Measurements from ENCODE around the gene STARD3.

The STARD3 gene

DNA sequence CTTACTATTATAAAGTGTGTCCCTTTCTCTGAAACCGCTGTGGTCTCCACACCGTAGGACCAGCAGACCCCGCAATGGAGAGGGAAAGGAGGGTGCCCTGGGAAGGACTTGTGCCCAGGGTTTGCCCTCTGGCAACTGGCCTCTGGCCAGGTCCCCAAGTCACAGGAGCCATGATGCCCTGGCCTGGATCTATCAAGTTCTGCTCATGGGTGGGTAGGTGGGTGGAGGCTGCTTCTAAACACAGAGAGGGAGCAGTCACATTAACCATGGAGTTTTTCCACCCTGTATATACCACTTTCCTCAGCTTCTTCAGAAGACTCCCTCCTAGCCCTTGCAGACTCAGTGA is 19.9 kb upstream of the STARD3 start:
- H3K27me3 ChIP-seq: peaks cover 100% of the 10 kb centered on the region
- no peaks in the 10 kb centered on the region for H3K9me3 ChIP-seq
- TF ChIP-seq CTCF (IDR thresholded peaks at IDR 0.05): no peak
- H3K27ac ChIP-seq: no peak overlapping the region
- H3K4me3 ChIP-seq (ENCODE audit: low read depth in 1 of 2, low read length in 1 of 2): no peak overlapping the region
- H3K36me3 ChIP-seq: no peaks in the 10 kb centered on the region
- peaks cover 1 to 17% of the 10 kb centered on the region in 2 experiments for H3K4me1 ChIP-seq (ENCODE audit: control insufficient read depth in 1 of 2, insufficient read depth in 1 of 2, low read depth in 1 of 2, low read length in 1 of 2)

GRCh38 chr17:39617446-39618245 is 19.3 kb upstream of the STARD3 start:
- Histone ChIP-seq H3K36me3 (no peaks in the 10 kb centered on the region), H3K4me3 (ENCODE audit: low read depth in 1 of 2, low read length in 1 of 2) (no peak overlapping the region), H3K27ac (no peak overlapping the region), H3K27me3 (peaks cover 95% of the 10 kb centered on the region), H3K9me3 (no peaks in the 10 kb centered on the region), H3K4me1 (ENCODE audit: control insufficient read depth in 1 of 2, insufficient read depth in 1 of 2, low read depth in 1 of 2, low read length in 1 of 2) (peaks cover 5 to 21% of the 10 kb centered on the region in 2 experiments)
- TF ChIP-seq CTCF (IDR thresholded peaks at IDR 0.05): no peak

DNA sequence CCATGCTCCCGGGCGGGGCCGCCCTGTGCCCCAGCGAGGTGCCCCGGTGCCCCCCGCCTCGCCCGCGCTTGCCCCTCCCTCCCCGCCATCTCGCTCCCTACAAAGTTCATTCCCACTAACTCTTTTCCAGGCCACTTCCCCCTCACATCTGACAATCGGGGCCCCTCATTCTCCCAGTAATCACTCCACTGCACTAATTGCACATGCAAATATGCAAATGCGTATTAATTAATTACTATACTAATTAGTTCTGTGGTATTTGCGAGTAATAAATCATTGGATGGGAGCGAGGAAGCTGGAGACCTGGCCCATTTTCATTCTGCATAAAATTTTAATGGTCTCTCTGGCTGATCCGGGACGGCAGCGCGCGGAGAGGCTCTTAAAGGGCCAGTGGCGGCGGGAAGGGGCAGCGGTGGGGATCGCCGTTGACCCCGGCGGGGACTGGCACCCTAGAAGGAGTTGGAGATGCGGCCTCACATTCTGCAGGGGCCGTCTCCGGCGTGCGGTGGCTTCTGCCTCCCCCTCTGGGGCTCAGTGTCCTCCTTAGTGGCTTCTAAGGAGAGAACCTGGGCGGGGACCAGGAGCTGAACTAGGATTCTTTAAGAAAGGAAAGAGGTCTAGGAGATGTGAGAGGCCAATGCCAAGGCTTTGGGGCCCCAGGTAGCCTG is 18.6 kb upstream of the STARD3 start:
- Histone ChIP-seq H3K27ac (no peak overlapping the region), H3K27me3 (peaks cover 88% of the 10 kb centered on the region), H3K9me3 (no peaks in the 10 kb centered on the region), H3K4me1 (ENCODE audit: control insufficient read depth in 1 of 2, insufficient read depth in 1 of 2, low read depth in 1 of 2, low read length in 1 of 2) (peaks cover 5 to 25% of the 10 kb centered on the region in 2 experiments), H3K36me3 (no peaks in the 10 kb centered on the region), H3K4me3 (ENCODE audit: low read depth in 1 of 2, low read length in 1 of 2) (no peak overlapping the region)
- TF ChIP-seq CTCF (IDR thresholded peaks at IDR 0.05): no peak

DNA sequence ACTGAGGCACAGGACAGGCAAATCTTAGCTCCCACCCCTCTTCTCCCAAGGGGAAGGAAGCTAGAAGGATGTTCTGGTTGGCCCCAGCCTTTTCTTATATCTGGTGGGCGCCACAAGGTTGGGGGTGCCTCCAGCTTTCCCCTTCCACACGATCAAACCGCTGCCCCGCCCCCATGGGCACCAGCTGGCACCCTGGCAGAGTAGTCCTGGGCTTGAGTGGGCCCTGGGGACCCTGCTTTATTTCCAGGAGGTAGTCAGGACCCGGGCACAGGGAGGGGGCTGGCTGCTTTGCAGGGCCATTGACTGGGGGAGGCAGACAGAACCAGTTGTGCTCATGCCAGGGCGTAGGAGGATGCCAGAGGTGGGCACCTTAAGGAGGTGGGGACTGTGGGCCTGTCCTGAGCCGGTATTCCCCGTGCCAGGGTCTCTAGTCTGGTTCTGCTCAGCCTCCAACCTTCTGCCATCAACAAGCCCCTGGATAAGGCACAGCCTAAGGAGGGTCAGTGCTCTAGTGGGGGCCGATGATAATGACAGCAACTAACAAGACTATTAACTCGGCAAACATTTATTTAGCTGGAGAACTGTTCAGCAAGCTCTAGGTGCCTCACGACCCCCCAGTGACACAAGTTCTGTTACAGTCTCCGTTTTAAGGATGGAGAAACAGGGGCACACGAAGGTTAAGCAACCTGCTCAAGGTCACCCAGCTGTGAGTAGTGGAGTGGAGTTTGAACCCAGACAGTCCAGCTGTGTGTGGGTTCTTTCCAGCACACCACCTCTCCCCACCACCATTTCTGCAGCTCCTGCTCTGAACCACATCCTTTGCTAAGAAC is 17.8 kb upstream of the STARD3 start:
- no peak for TF ChIP-seq CTCF (IDR thresholded peaks at IDR 0.05)
- peaks cover 5 to 28% of the 10 kb centered on the region in 2 experiments for H3K4me1 ChIP-seq (ENCODE audit: control insufficient read depth in 1 of 2, insufficient read depth in 1 of 2, low read depth in 1 of 2, low read length in 1 of 2)
- peaks cover 87% of the 10 kb centered on the region for H3K27me3 ChIP-seq
- H3K36me3 ChIP-seq: no peaks in the 10 kb centered on the region
- H3K27ac ChIP-seq: no peak overlapping the region
- no peaks in the 10 kb centered on the region for H3K9me3 ChIP-seq
- H3K4me3 ChIP-seq (ENCODE audit: low read depth in 1 of 2, low read length in 1 of 2): no peak overlapping the region

GRCh38 chr17:39619786-39620101 is 17.2 kb upstream of the STARD3 start:
- no peak overlapping the region for H3K27ac ChIP-seq
- no peaks in the 10 kb centered on the region for H3K9me3 ChIP-seq
- H3K36me3 ChIP-seq: no peaks in the 10 kb centered on the region
- TF ChIP-seq CTCF (IDR thresholded peaks at IDR 0.05): no peak
- H3K4me3 ChIP-seq (ENCODE audit: low read depth in 1 of 2, low read length in 1 of 2): no peak overlapping the region
- H3K4me1 ChIP-seq (ENCODE audit: control insufficient read depth in 1 of 2, insufficient read depth in 1 of 2, low read depth in 1 of 2, low read length in 1 of 2): peaks cover 5 to 28% of the 10 kb centered on the region in 2 experiments
- H3K27me3 ChIP-seq: peaks cover 87% of the 10 kb centered on the region
